ENCODE measurements around the gene FA2H.

- TF ChIP-seq, protein P1, sequence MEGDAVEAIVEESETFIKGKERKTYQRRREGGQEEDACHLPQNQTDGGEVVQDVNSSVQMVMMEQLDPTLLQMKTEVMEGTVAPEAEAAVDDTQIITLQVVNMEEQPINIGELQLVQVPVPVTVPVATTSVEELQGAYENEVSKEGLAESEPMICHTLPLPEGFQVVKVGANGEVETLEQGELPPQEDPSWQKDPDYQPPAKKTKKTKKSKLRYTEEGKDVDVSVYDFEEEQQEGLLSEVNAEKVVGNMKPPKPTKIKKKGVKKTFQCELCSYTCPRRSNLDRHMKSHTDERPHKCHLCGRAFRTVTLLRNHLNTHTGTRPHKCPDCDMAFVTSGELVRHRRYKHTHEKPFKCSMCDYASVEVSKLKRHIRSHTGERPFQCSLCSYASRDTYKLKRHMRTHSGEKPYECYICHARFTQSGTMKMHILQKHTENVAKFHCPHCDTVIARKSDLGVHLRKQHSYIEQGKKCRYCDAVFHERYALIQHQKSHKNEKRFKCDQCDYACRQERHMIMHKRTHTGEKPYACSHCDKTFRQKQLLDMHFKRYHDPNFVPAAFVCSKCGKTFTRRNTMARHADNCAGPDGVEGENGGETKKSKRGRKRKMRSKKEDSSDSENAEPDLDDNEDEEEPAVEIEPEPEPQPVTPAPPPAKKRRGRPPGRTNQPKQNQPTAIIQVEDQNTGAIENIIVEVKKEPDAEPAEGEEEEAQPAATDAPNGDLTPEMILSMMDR (IDR thresholded peaks at IDR 0.05): no peak
- no peak for TF ChIP-seq ZFX (IDR thresholded peaks at IDR 0.05; ENCODE audit: borderline replicate concordance)
Measured at GRCh38 chr16:74767749-74768148, 6.9 kb downstream of the FA2H start.
